ENCODE data around the gene CDH24.
A peak's percentile ranks its signal among the peaks of the same experiment; 100 is the strongest.

CDH24 gene

GRCh38 chr14:23060536-23061260 is 3.4 kb upstream of the CDH24 start:
- DNase-seq (ENCODE audit: low read depth) = no peak

DNA sequence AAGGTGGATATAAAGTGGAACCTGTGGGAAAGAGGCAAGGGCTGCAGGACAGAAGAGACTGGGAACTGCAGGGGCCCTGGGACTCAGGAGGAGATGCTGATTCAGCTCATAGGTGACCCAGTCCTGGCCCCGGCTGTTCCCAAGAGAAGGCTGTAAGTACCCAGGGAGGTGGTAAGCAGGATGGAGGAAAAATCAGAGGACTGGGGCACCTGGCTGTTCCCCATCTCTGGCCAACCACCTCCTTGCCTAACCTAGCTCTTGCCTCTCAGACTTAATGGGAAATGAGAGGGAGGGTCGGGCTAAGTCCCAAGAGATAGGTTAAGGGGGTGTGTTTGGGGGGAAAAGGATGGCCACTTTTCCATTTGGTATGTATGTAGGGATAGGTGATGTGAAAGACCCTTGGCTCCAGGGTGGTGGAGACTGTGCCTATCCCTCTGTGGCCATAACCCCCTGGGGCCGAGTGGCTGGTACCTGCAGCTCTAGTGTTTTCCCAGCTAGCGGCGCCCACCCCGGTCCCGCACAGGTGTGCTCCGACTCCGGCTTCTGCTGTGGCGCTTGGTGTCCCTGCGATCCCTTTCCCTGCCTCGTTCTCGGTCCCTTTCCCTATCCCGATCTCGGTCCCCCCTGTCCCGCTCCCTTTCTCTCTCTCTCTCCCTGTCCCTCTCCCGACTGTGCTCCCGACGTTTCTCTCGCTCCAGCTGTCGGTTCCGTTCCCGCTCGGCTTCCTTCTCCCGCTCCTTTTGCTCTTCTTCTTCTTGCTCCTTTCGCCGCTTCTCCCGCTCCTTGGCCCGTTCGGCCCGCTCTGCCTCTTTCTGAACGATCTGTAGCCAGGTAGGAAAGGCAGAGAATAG is 1.6 kb upstream of the CDH24 start:
- DNase-seq (ENCODE audit: low read depth) = no peak

- peak; percentile 42 for DNase-seq (ENCODE audit: low read depth)
Measured at GRCh38 chr14:23057757-23058653, 685 bp upstream of the CDH24 start.

DNA sequence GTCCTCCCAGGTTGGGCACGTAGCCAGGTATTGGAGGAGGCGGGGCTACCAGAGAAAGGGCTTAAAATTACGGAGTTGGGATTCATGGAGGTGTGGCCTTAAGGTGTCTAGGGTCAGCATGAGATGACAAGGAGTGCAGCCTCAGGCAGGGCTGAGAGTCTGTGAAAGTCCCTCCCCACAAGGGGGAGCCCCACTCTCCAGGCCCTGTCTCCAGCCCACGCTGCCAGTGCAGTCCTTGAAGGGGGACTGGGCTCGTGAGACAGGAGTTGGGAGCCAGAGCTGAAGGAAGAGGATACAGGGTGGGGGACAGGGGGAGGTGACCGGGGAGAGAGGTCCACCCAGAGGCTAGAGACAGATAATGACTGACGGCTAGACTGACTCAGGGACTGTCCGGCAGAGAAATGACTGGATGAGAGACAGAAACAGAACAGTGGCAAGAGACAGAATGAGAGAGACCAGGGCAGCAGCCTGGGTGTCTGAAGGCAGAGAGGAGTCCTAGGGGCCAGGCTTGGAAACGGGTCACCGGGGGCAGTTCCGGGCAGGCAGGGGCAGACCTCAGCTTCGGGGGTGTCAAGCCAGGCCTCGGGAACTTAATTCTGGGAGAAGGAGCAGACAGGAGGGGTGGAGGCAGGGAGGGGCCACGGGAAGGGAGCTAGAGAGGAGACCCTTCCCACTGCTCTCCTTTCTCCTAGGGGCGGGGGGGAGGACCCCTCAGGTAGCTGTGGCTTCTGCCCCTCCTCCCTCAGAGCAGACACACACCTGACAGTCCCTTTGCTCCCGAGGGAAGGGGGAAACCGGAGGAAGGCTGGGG is 970 bp downstream of the CDH24 start:
- no peak for DNase-seq (ENCODE audit: low read depth)

DNA sequence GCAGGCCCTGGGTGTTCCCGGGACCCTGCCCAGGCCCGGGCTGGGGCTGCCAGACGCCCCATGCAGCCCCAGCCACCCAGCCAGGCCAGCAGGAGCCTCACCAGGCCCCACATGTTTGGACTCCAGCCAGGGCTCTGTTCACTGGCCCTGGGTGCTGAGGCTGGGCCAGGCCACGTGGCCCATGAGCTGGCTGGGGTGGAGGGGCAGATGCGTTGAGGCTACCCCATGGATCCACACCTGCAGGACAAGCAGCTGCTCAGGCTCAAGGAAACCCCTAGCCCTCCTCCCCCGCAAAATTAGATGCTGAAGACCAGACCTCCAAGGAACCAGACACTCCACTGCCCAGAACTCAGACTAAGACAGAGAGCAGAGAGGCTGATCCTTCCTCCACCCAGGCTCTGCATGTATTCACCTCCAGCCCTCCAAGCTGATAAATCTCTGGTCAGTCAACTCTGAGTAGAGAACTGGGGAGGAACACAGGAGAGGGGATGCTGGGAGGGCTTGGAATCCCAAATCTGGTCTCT is 1.6 kb downstream of the CDH24 start:
- DNase-seq (ENCODE audit: low read depth) = no peak

DNA sequence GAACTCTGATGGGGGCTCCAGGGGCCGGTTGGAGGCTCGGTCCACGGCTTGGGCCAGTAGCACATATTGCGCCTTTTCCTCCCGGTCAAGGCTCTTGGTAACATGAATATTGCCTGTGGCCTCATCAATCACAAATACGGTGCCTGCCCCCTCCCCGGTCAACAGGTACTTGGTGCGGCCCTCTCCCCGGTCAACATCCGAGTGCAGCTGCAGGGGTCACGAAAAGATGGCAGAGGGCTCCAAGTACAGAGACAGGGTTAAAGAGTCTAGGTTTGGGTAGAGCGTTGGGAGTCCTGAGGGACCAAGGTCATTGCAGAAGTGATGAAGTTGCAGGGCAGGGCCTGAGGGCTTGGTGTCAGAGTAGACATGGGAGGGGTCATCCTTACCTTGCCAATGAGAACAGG is 2.2 kb downstream of the CDH24 start:
- DNase-seq (ENCODE audit: low read depth) = no peak

DNA sequence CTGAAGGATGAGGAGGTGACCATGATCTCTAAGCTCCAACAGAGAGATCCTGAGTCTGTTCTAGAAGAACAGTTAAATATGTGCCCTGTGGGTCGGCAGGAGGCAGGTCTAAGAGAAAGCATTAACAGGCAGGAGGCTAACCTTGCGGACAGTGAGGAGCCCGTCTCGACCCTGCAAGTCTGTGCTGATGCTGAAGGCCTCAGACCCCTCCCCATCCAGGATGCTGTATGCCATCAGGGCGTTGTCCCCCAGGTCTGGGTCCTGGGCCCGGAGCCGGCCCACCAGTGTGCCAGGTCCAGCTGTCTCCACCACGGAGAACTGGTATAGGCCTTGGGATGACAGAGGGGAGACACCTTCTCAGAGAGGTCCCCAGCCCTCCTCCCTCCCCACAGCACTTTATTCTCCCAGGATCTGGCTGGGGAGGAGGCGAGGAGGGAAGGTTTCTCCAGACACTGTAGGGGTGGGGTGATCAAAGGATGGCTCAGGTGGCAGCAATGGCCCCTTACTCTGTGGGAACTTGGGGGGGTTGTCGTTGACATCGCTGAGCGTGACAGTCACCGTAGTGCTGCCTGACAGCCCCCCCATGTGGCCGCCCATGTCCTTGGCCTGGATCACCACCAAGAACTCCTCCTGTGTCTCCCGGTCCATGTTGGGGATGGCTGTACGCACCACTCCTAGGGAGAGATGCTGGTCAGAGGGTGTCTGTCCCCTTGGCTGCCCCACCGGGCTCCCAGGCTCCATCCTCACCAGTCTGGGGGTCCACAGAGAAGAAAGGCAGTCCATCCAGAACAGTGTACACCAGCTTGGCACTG is 3.1 kb downstream of the CDH24 start:
- DNase-seq (ENCODE audit: low read depth) = no peak

GRCh38 chr14:23053426-23053825 is 3.9 kb downstream of the CDH24 start:
- no peak for DNase-seq (ENCODE audit: low read depth)

- no peak for DNase-seq (ENCODE audit: low read depth)
Measured at GRCh38 chr14:23052671-23053070, 4.6 kb downstream of the CDH24 start.

- no peak for DNase-seq (ENCODE audit: low read depth)
Measured at GRCh38 chr14:23052182-23052623, 5.1 kb downstream of the CDH24 start.

- DNase-seq (ENCODE audit: low read depth) = no peak
Measured at GRCh38 chr14:23051141-23052057, 5.9 kb downstream of the CDH24 start.

GRCh38 chr14:23049011-23049410 is 8.3 kb downstream of the CDH24 start:
- no peak for DNase-seq (ENCODE audit: low read depth)

DNA sequence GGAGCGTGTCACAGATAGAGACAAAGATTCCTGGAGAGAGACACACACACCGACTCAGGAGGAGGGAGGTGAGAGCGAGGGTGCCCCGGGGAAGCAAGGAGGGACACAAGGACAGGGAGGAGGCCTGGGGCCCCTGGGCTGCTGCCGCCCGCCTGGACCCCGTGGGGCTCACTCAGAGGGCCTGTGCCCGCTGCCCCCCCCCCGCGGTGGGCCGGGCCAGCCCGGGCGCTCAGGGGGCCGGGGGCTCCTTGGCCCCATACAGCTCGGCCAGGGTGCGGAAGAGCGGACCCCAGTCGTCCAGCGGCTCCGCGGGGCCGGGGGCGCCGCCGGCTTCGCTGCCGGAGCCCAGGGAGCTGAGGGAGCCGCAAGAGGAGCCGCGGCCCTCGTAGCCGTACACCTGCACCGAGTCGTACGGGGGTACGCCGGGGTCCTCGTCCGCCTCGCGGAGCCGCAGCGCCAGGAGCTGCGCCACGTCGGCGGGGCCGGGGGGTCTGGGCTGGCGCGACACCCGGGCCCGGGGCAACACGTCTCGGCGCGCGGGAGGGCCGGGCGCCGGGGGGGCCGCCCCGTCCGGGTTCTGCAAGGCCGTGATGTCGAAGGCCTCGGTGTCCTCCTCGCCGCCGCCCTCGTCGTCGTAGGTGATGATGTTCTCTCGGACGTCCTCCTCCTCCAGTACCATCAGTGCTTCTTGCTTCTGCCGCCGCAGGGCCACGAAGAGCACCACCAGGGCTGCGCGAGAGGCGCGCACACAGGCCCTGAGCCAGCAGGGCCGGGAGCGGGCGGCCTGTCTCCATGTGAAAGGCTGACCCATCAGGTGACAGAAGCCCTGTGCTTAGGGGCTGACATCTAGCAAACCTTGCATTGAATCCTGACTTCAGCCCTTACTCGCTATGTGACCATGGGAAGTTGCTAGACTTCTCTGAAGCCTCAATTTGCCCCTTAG is 9.3 kb downstream of the CDH24 start:
- no peak for DNase-seq (ENCODE audit: low read depth)

GRCh38 chr14:23047034-23047634 is 10.2 kb downstream of the CDH24 start:
- no peak for DNase-seq (ENCODE audit: low read depth)

GRCh38 chr14:23045419-23046357 is 11.6 kb downstream of the CDH24 start:
- DNase-seq (ENCODE audit: low read depth) = no peak

DNA sequence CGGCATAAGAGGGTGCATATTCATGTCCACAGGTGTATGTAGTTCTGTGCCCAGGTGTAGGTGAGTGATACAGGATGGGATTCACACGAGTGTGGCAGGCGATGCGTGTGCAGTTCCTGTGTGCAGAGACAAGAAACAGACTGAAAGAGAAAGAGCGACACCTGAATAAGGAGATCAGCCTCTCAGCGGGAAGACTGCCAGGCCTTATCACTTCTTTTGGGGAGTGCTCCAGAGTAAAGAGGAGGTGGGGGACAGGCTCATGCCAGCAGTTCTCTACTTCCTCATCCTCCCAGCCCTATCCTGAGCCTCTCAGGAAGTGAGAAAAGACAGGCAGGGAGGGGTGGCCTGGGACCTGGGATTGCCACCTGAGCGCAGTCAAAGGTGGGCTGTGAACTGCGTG is 12.5 kb downstream of the CDH24 start:
- DNase-seq (ENCODE audit: low read depth) = no peak

DNA sequence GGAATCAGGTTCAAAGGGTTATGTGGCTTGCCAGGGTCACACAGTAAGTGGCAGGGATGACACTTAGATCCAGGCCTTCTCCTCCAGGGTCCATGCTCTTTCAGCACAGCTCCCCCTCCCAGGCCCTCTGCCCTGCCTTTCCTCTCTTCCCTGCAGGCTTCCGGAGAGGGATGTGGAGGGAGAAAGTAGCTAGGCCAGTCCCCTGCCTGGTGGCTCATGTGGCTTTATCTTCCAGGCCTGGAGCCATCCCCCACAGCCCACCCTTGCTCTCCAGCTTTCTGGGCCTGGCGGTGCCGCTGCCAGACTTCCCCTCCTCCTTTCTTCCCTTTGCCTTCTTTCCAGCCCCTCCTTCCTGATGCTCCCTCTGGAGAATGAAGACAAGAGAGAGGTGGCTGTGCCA is 13.6 kb downstream of the CDH24 start:
- DNase-seq (ENCODE audit: low read depth) = no peak
